HUES6 (cell line): ENCODE data around the gene JPH4.

Experiments used
- H3K27ac ChIP-seq: 2 replicates; pipeline ENCODE4 v1.7.0; 2013; ENCODE audit warnings: low read depth, mild to moderate bottlenecking, low read length, inconsistent platforms
- H3K27me3 ChIP-seq: 2 replicates; pipeline ENCODE4 v1.6.1; 2013; ENCODE audit warnings: low read length; ENCODE audit not compliant: control insufficient read depth, insufficient read depth
- H3K36me3 ChIP-seq: 2 replicates; pipeline ENCODE4 v1.6.1; 2013; ENCODE audit warnings: low read length; ENCODE audit not compliant: control insufficient read depth, insufficient read depth
- H3K4me1 ChIP-seq: 2 replicates; pipeline ENCODE4 v1.6.1; 2013; ENCODE audit warnings: low read length; ENCODE audit not compliant: control insufficient read depth, insufficient read depth
- H3K4me3 ChIP-seq: 2 replicates; pipeline ENCODE4 v1.5.1; 2013; ENCODE audit warnings: low read depth, low read length
- H3K9ac ChIP-seq: one replicate; pipeline ENCODE4 v1.6.1; 2013; ENCODE audit warnings: mild to moderate bottlenecking, low read length
- H3K9me3 ChIP-seq: 2 replicates; pipeline ENCODE4 v1.6.1; 2013; ENCODE audit warnings: low read depth, low read length; ENCODE audit not compliant: control insufficient read depth, insufficient read depth

Gene JPH4

GRCh38 chr14:23533652-23534435 is 44.7 kb downstream of the JPH4 start:
- no peaks in the 10 kb centered on the region for H3K27me3 ChIP-seq
- peak overlapping the region; percentile 12 for H3K9ac ChIP-seq
- no peaks in the 10 kb centered on the region for H3K9me3 ChIP-seq
- H3K4me1 ChIP-seq = peaks cover 22% of the 10 kb centered on the region
- H3K27ac ChIP-seq = no peak overlapping the region
- peaks cover 39% of the 10 kb centered on the region for H3K36me3 ChIP-seq
- H3K4me3 ChIP-seq = no peak overlapping the region

- no peaks in the 10 kb centered on the region for H3K9me3 ChIP-seq
- no peaks in the 10 kb centered on the region for H3K27me3 ChIP-seq
- no peak overlapping the region for H3K9ac ChIP-seq
- H3K4me1 ChIP-seq = peaks cover 20% of the 10 kb centered on the region
- no peak overlapping the region for H3K27ac ChIP-seq
- H3K36me3 ChIP-seq = peaks cover 40% of the 10 kb centered on the region
- H3K4me3 ChIP-seq = no peak overlapping the region
Observed at GRCh38 chr14:23532658-23533057, 45.9 kb downstream of the JPH4 start.

- Histone ChIP-seq H3K4me1 (peaks cover 12% of the 10 kb centered on the region), H3K36me3 (peaks cover 53% of the 10 kb centered on the region), H3K9me3 (no peaks in the 10 kb centered on the region), H3K27me3 (no peaks in the 10 kb centered on the region), H3K4me3 (no peak overlapping the region), H3K9ac (no peak overlapping the region), H3K27ac (no peak overlapping the region)
Observed at GRCh38 chr14:23531391-23531790, 47.2 kb downstream of the JPH4 start.

GRCh38 chr14:23530375-23531055 is 48.1 kb downstream of the JPH4 start:
- Histone ChIP-seq H3K27ac (no peak overlapping the region), H3K36me3 (peaks cover 61% of the 10 kb centered on the region), H3K9ac (no peak overlapping the region)

GRCh38 chr14:23529016-23529415 is 49.6 kb downstream of the JPH4 start:
- Histone ChIP-seq H3K4me1 (peaks cover 17% of the 10 kb centered on the region), H3K9me3 (no peaks in the 10 kb centered on the region), H3K9ac (no peak overlapping the region), H3K27ac (no peak overlapping the region), H3K36me3 (peaks cover 54% of the 10 kb centered on the region), H3K4me3 (no peak overlapping the region), H3K27me3 (no peaks in the 10 kb centered on the region)

More at GRCh38 chr14:23530375-23531055, 48.1 kb downstream of the JPH4 start:
- no peaks in the 10 kb centered on the region for H3K9me3 ChIP-seq
- no peak overlapping the region for H3K4me3 ChIP-seq
- H3K27me3 ChIP-seq = no peaks in the 10 kb centered on the region
- peaks cover 16% of the 10 kb centered on the region for H3K4me1 ChIP-seq

- Histone ChIP-seq H3K9me3 (no peaks in the 10 kb centered on the region), H3K27me3 (no peaks in the 10 kb centered on the region), H3K27ac (no peak overlapping the region), H3K36me3 (peaks cover 51% of the 10 kb centered on the region), H3K4me3 (no peak overlapping the region), H3K4me1 (peaks cover 17% of the 10 kb centered on the region), H3K9ac (no peak overlapping the region)
Observed at GRCh38 chr14:23528555-23528954, 50.0 kb downstream of the JPH4 start.

GRCh38 chr14:23525611-23526010 is 53.0 kb downstream of the JPH4 start:
- Histone ChIP-seq H3K27me3 (no peaks in the 10 kb centered on the region), H3K9me3 (no peaks in the 10 kb centered on the region), H3K36me3 (peaks cover 40% of the 10 kb centered on the region), H3K27ac (no peak overlapping the region), H3K4me1 (peaks cover 18% of the 10 kb centered on the region), H3K9ac (no peak overlapping the region), H3K4me3 (no peak overlapping the region)

GRCh38 chr14:23524954-23525353 is 53.6 kb downstream of the JPH4 start:
- H3K4me1 ChIP-seq = peaks cover 21% of the 10 kb centered on the region
- H3K27me3 ChIP-seq = no peaks in the 10 kb centered on the region
- no peaks in the 10 kb centered on the region for H3K9me3 ChIP-seq
- peaks cover 40% of the 10 kb centered on the region for H3K36me3 ChIP-seq
- no peak overlapping the region for H3K27ac ChIP-seq
- no peak overlapping the region for H3K9ac ChIP-seq
- H3K4me3 ChIP-seq = no peak overlapping the region

GRCh38 chr14:23523229-23524016 is 55.2 kb downstream of the JPH4 start:
- H3K9me3 ChIP-seq = no peaks in the 10 kb centered on the region
- no peaks in the 10 kb centered on the region for H3K27me3 ChIP-seq
- H3K4me1 ChIP-seq = peaks cover 28% of the 10 kb centered on the region
- H3K27ac ChIP-seq = no peak overlapping the region
- no peak overlapping the region for H3K4me3 ChIP-seq
- H3K36me3 ChIP-seq = peaks cover 29% of the 10 kb centered on the region
- H3K9ac ChIP-seq = no peak overlapping the region

- H3K9me3 ChIP-seq = no peaks in the 10 kb centered on the region
- no peak overlapping the region for H3K4me3 ChIP-seq
- H3K36me3 ChIP-seq = peaks cover 29% of the 10 kb centered on the region
- H3K4me1 ChIP-seq = peaks cover 26% of the 10 kb centered on the region
- H3K9ac ChIP-seq = no peak overlapping the region
- no peak overlapping the region for H3K27ac ChIP-seq
- no peaks in the 10 kb centered on the region for H3K27me3 ChIP-seq
Observed at GRCh38 chr14:23522643-23523198, 55.9 kb downstream of the JPH4 start.
